ENCODE results near the gene CRABP2.

The CRABP2 gene

DNA sequence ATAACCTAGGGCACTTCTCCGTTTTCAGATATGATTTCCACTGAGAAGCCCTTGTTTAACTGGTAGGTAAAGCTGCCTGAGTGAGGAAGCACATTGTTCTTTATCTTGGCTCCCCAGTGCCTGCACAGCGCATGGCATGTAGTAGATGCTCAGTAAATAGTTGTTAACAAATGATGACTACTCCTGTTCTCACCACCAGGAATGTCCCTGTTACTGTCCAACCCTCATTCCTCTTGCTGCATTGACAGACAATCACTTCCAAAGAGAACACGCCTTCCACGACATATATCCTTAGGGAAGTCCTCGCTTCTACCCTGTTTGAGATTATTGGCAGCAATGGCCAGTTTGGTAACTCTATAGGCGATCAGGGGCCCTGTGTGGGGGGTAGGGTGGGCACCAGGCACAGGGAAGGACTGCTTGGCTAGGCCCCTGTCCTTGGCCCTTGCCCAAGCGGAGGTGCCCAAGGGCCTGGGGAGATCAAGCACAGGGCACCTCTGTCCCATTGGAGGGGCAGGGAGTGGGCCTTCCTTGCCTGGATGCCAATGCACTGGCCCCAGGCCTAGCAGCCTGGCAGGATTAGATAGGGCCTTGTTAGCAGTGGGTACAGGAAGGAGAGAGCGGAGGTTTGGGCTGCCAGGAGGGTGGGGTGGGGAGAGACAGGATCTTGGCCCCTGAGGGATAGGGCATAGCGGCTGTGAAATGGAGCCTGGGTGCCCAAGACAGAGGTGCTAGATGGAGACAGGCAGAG, 38.3 kb downstream of the CRABP2 start:
- H3K36me3 ChIP-seq (ENCODE audit: control insufficient read depth, insufficient read depth, low read length), result no peaks in the 10 kb centered on the region
- H3K9ac ChIP-seq (ENCODE audit: low read length), result no peak overlapping the region
- H3K4me3 ChIP-seq (ENCODE audit: low read length), result no peak overlapping the region
- H3K9me3 ChIP-seq (ENCODE audit: control insufficient read depth, low read length), result no peaks in the 10 kb centered on the region
- peaks cover 30% of the 10 kb centered on the region for H3K4me1 ChIP-seq (ENCODE audit: control insufficient read depth, insufficient read depth, low read length)
- H3K27me3 ChIP-seq (ENCODE audit: control insufficient read depth, insufficient read depth, low read length), result peaks cover 12% of the 10 kb centered on the region

DNA sequence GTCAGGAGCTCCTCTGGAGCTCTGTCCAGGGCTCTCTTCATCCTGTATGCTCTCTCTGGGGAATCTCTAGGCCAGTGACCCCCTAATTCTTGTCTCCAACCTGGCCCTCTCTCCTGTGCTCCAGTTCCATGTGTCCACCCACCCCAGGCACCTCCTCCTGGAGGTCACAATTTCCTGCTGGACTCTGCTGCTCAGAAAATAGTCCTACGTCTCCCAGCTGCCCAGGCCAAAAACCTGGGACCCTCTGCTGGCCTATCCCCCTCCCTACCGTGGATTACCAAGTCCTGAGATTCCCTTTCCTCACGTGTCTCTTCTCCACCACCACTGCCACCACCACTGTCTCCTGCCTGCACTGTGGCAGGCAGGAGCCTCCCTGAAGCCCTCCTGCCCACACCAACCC, 39.8 kb downstream of the CRABP2 start:
- Histone ChIP-seq H3K4me1 (ENCODE audit: control insufficient read depth, insufficient read depth, low read length) (peaks cover 44% of the 10 kb centered on the region), H3K9ac (ENCODE audit: low read length) (no peak overlapping the region), H3K4me3 (ENCODE audit: low read length) (no peak overlapping the region), H3K9me3 (ENCODE audit: control insufficient read depth, low read length) (no peaks in the 10 kb centered on the region), H3K36me3 (ENCODE audit: control insufficient read depth, insufficient read depth, low read length) (no peaks in the 10 kb centered on the region), H3K27me3 (ENCODE audit: control insufficient read depth, insufficient read depth, low read length) (peaks cover 6% of the 10 kb centered on the region)

DNA sequence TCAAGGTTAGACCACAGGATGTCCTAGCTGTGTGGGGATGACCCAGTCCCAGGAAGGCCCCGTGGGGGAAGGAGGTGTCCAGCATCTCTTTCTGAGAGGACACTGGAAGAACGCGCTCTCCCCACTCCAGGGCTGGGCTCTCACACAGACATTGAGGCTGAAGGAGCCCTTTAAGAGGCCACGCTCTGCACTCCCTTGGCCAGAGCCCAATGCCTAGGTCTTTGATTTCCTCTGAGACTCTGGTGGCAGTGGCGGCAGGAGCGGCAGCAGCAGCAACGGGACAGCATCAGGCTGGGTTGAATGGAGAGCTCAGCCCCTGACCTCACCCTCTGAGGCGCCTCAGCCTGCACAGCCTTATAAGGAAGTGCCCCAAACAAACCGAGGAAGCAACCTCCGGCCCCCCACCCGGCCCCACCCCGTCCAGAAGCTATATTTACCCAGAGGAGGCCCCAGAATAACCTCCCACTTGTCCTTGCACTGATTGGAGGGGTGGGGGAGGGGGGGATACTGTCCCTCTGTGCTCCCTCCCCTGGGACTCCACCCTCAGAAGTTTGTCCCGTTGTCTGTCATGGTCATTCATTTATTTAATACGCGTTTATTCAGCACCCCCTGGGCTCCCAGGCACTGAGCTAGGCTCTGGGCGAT, 40.5 kb downstream of the CRABP2 start:
- Histone ChIP-seq H3K27me3 (ENCODE audit: control insufficient read depth, insufficient read depth, low read length) (peaks cover 6% of the 10 kb centered on the region), H3K9ac (ENCODE audit: low read length) (peak overlapping the region; percentile 47), H3K9me3 (ENCODE audit: control insufficient read depth, low read length) (no peaks in the 10 kb centered on the region), H3K4me3 (ENCODE audit: low read length) (no peak overlapping the region), H3K4me1 (ENCODE audit: control insufficient read depth, insufficient read depth, low read length) (peaks cover 50% of the 10 kb centered on the region), H3K36me3 (ENCODE audit: control insufficient read depth, insufficient read depth, low read length) (no peaks in the 10 kb centered on the region)

DNA sequence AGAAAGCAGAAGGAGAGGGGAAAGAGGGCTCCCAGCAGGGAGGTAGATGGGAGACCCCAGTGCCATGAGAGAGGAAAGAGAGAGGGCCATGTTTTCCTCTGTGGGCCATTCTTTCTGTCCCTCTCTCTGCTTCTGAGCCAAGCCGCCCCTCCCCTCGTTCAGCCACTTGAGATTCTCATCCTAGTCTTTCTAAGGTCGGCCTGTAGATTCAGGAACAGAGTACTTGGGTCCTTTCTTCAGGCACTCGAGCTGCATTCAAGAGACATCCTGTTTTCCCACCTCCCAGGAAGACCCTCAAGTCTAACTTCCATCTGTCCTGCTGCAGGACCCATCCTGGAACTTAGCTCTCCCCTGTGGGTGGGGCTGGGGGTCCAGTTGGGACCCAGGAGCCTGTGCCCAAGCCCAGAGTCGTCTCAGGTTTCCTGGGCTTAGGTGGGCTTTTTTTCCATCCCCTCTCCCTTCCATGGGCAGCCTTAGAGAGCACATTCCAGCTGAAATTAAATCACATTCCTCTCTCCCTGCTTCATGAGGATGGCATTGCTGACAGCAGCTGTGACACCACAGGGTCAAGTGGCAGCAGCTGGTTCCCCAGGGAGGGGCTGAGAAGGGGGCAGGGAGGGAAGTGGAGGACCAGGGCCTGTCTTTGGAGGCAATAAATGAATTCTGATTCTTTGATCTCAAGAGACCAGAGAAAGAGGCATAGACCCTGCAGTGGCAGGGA, 41.2 kb downstream of the CRABP2 start:
- peaks cover 57% of the 10 kb centered on the region for H3K4me1 ChIP-seq (ENCODE audit: control insufficient read depth, insufficient read depth, low read length)
- H3K4me3 ChIP-seq (ENCODE audit: low read length), result no peak overlapping the region
- peak overlapping the region; percentile 47 for H3K9ac ChIP-seq (ENCODE audit: low read length)
- H3K27me3 ChIP-seq (ENCODE audit: control insufficient read depth, insufficient read depth, low read length), result peaks cover 6% of the 10 kb centered on the region
- H3K9me3 ChIP-seq (ENCODE audit: control insufficient read depth, low read length), result no peaks in the 10 kb centered on the region
- no peaks in the 10 kb centered on the region for H3K36me3 ChIP-seq (ENCODE audit: control insufficient read depth, insufficient read depth, low read length)

DNA sequence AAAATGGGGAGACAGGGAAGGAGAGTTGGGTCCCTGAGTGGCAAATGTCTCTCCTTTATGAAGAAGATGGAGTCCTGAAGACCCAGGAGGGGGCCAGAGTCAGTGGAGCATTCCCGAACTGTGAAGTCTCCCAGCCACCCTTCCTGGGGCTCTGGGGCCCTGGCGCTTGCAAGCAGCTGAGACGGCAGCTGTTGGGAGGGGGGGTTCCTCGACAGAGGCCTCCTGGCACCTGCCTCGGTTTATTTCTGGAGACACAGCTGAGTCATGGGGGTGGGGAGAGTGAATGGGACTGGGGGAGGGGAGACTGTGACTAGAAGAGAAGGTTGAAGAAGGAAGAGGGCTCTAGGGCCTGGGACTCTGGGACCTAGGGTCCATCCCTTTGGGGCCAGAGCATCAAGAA, 42.2 kb downstream of the CRABP2 start:
- Histone ChIP-seq H3K9ac (ENCODE audit: low read length) (no peak overlapping the region), H3K9me3 (ENCODE audit: control insufficient read depth, low read length) (no peaks in the 10 kb centered on the region), H3K27me3 (ENCODE audit: control insufficient read depth, insufficient read depth, low read length) (peaks cover 6% of the 10 kb centered on the region), H3K4me3 (ENCODE audit: low read length) (no peak overlapping the region), H3K4me1 (ENCODE audit: control insufficient read depth, insufficient read depth, low read length) (peaks cover 59% of the 10 kb centered on the region), H3K36me3 (ENCODE audit: control insufficient read depth, insufficient read depth, low read length) (no peaks in the 10 kb centered on the region)

DNA sequence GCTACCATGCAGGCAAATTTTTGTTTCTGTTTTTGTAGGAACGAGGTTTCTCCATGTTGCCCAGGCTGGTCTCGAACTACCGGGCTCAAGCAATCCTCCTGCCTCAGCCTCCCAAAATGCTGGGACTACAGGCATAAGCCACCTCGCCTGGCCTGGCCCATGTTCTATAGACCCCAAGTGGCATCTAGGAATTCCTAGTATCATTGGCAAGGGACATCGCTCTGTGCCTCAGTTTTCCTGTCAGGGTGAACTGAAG, 42.7 kb downstream of the CRABP2 start:
- peaks cover 61% of the 10 kb centered on the region for H3K4me1 ChIP-seq (ENCODE audit: control insufficient read depth, insufficient read depth, low read length)
- no peak overlapping the region for H3K4me3 ChIP-seq (ENCODE audit: low read length)
- no peak overlapping the region for H3K9ac ChIP-seq (ENCODE audit: low read length)
- H3K27me3 ChIP-seq (ENCODE audit: control insufficient read depth, insufficient read depth, low read length), result peaks cover 6% of the 10 kb centered on the region
- no peaks in the 10 kb centered on the region for H3K36me3 ChIP-seq (ENCODE audit: control insufficient read depth, insufficient read depth, low read length)
- no peaks in the 10 kb centered on the region for H3K9me3 ChIP-seq (ENCODE audit: control insufficient read depth, low read length)

DNA sequence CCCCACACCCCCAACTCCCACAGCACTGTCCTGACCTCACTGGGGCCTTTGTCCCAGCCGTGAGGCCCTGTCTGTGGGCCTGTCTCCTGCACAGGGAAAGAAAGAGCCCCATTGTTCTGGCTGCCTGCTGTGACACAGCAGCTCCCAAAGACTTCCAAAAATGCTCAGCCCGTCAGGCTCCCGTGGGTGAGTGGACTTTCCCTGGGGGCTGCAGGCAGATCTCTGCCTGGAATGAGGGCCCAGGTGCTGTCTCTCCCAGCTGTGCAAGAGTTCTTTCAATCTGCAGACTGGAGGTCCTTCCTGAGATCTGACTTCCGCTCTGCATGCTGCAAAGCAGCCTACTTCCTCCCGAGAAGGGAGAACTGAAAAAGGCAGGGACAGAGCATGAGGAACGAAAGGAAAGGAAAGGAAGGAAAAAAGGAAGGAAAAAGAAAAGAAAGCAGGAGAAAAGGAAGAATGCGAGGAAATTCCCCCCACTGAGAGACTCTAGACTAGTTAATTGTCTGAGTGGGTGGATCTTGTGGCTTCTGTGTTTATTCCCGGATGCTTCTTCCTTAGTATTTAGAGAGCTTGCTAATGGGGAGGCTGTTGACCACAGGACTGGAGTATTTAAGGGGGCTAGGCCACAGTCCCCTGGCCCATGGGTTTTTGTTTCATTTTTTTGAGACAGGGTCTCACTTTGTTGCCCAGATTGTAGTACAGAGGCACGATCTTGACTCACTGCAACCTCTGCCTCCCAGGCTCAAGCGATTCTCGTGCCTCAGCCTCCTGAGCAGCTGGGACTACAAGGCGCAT, 43.2 kb downstream of the CRABP2 start:
- no peaks in the 10 kb centered on the region for H3K36me3 ChIP-seq (ENCODE audit: control insufficient read depth, insufficient read depth, low read length)
- no peak overlapping the region for H3K9ac ChIP-seq (ENCODE audit: low read length)
- no peak overlapping the region for H3K4me3 ChIP-seq (ENCODE audit: low read length)
- H3K9me3 ChIP-seq (ENCODE audit: control insufficient read depth, low read length), result no peaks in the 10 kb centered on the region
- H3K4me1 ChIP-seq (ENCODE audit: control insufficient read depth, insufficient read depth, low read length), result peaks cover 66% of the 10 kb centered on the region
- H3K27me3 ChIP-seq (ENCODE audit: control insufficient read depth, insufficient read depth, low read length), result peaks cover 6% of the 10 kb centered on the region

DNA sequence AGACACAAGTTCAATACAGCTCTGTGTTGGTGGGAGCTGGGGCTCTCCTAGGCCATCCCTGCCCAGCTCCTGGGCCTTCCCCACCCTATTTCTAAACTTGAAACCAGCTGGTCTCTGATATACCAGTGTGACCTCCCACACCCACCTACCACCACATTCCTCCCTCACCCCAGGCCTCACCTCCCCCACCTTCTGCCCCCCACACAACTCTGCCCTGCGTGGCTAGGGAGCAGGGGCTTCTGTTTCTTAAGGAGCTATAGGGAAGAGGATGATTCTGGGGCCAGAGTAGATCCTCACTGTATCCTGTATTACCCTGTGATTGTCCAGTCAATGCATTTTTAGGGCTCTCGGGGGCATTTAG, 44.7 kb downstream of the CRABP2 start:
- Histone ChIP-seq H3K9ac (ENCODE audit: low read length) (peak overlapping the region; percentile 63), H3K36me3 (ENCODE audit: control insufficient read depth, insufficient read depth, low read length) (no peaks in the 10 kb centered on the region), H3K4me1 (ENCODE audit: control insufficient read depth, insufficient read depth, low read length) (peaks cover 81% of the 10 kb centered on the region), H3K9me3 (ENCODE audit: control insufficient read depth, low read length) (no peaks in the 10 kb centered on the region), H3K4me3 (ENCODE audit: low read length) (peak overlapping the region; percentile 64), H3K27me3 (ENCODE audit: control insufficient read depth, insufficient read depth, low read length) (peaks cover 20% of the 10 kb centered on the region)

DNA sequence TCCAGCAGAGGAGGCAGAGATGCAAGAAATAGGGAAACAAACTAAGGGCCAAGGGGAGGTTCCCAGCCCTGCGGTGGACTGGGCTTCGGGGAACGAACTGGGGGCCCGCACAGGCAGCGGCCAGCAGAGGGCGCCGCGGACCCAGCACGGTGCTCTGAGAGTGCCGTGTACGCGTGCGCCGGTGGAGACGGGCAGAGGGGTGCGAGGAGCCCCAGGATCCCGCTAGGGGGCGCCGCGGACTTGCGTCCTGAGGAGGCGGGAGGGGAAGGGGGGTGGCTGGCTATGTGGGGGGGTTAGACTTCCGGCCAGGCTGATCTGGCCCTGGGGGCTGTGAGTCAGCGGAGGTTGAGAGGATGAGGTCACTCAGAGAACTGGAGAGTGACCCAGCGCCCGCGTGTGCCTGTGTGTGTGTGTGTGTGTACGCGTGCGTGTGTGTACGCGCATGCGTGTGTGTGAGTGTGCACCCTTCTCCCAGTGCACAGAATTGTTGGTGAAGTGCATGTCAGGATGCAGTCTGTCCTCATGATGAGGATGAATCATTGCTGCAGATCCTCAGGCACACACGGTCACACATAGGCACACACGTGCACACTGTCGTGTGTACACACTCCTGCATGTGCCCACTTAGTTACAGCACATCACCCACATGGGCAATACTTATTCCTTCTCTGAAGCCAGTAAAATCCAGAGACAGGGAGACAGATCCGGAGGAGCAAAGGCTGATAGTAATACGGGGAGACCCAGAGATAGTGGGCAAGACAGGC, 45.2 kb downstream of the CRABP2 start:
- peaks cover 77% of the 10 kb centered on the region for H3K4me1 ChIP-seq (ENCODE audit: control insufficient read depth, insufficient read depth, low read length)
- H3K9me3 ChIP-seq (ENCODE audit: control insufficient read depth, low read length), result no peaks in the 10 kb centered on the region
- peak overlapping the region; percentile 63 for H3K9ac ChIP-seq (ENCODE audit: low read length)
- no peaks in the 10 kb centered on the region for H3K36me3 ChIP-seq (ENCODE audit: control insufficient read depth, insufficient read depth, low read length)
- H3K4me3 ChIP-seq (ENCODE audit: low read length), result peak overlapping the region; percentile 64
- peaks cover 20% of the 10 kb centered on the region for H3K27me3 ChIP-seq (ENCODE audit: control insufficient read depth, insufficient read depth, low read length)

DNA sequence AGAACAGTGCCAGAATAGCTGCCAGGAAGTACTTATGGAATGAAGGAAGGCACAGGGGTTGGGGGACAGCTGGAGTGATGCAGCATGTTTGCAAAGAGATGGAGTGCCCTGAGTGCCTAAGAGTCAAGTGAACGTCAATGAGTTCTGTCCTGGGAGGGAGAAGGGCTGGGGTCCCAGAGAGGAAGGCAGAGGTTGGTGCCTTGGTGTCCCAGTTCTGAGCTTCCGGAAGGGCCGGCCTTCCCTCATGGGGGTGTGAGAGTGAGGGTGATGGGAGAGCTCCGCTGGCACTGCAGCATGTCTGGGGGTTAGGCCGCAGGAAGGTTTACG, 45.8 kb downstream of the CRABP2 start:
- Histone ChIP-seq H3K9ac (ENCODE audit: low read length) (peak overlapping the region; percentile 24), H3K4me3 (ENCODE audit: low read length) (no peak overlapping the region), H3K27me3 (ENCODE audit: control insufficient read depth, insufficient read depth, low read length) (peaks cover 18% of the 10 kb centered on the region), H3K4me1 (ENCODE audit: control insufficient read depth, insufficient read depth, low read length) (peaks cover 72% of the 10 kb centered on the region), H3K36me3 (ENCODE audit: control insufficient read depth, insufficient read depth, low read length) (no peaks in the 10 kb centered on the region), H3K9me3 (ENCODE audit: control insufficient read depth, low read length) (no peaks in the 10 kb centered on the region)

DNA sequence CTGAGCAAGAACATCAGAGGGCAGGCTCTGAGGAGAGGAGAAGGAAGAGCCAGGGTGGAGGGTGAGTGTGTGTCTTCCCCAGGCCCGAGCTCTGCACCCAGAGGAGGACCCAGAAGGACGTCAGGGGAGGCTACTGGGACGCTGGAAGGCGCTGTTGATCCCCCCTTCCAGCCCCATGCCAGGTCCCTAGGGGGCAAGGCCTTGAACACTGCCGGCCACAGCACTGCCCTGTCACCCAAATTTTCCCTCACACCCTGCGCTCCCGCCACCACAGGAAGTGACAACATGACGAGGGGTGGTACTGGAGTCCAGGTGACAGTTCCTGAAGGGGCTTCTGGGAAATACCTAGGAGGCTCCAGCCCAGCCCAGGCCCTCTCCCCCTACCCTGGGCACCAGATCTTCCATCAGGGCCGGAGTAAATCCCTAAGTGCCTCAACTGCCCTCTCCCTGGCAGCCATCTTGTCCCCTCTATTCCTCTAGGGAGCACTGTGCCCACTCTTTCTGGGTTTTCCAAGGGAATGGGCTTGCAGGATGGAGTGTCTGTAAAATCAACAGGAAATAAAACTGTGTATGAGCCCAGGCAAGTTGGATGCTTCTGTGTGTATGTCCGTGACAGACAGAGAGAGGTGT, 46.3 kb downstream of the CRABP2 start:
- Histone ChIP-seq H3K4me1 (ENCODE audit: control insufficient read depth, insufficient read depth, low read length) (peaks cover 67% of the 10 kb centered on the region), H3K36me3 (ENCODE audit: control insufficient read depth, insufficient read depth, low read length) (no peaks in the 10 kb centered on the region), H3K9ac (ENCODE audit: low read length) (peak overlapping the region; percentile 24), H3K4me3 (ENCODE audit: low read length) (no peak overlapping the region), H3K27me3 (ENCODE audit: control insufficient read depth, insufficient read depth, low read length) (peaks cover 15% of the 10 kb centered on the region), H3K9me3 (ENCODE audit: control insufficient read depth, low read length) (no peaks in the 10 kb centered on the region)
